Measurements from ENCODE around the gene PLD2. TPM values are rescaled to one million over a fixed set of nuclear protein-coding genes. Genes with fewer than 3 reads are reported as not detected.

Gene PLD2
- total RNA-seq, 1 donor from 2014 or later, result 20.0 TPM

- no peak for TF ChIP-seq CTCF (IDR thresholded peaks at IDR 0.05; ENCODE audit: insufficient read depth, low read length, severe bottlenecking)
- FAIRE-seq, result no peak
- H3K36me3 ChIP-seq (ENCODE audit: control insufficient read depth, insufficient read depth, low read length), result peaks cover 12% of the 10 kb centered on the region
- H3K27me3 ChIP-seq (ENCODE audit: control insufficient read depth, insufficient read depth, low read length), result no peaks in the 10 kb centered on the region
- no peak for DNase-seq (ENCODE audit: low read depth)
- no peak overlapping the region for H3K4me3 ChIP-seq (ENCODE audit: low read depth, low read length)
Measured at GRCh38 chr17:4870855-4871254, 63.9 kb downstream of the PLD2 start.

DNA sequence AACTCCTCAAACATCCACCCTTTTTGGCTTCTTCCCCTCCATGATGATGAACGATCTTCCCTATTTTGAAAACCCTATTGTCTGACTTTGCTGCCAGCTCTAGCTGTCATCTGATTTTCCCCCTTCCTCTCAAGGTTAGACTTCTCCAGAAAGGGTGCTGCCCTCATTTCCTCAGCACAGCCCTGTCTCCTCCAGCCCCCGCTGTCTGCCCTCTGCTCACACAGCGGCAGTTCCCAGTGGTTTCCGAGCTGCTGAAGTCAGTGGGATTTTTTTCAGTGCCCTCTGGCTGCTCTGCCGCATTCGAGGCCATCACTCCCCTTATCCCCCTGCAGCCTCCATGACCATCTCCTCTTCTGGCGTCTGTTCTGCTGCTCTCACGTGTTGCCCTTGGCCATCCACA is 65.8 kb downstream of the PLD2 start:
- DNase-seq (ENCODE audit: low read depth) (no peak), FAIRE-seq (no peak)
- Histone ChIP-seq H3K27me3 (ENCODE audit: control insufficient read depth, insufficient read depth, low read length) (no peaks in the 10 kb centered on the region), H3K4me3 (ENCODE audit: low read depth, low read length) (no peak overlapping the region), H3K36me3 (ENCODE audit: control insufficient read depth, insufficient read depth, low read length) (peaks cover 22% of the 10 kb centered on the region)
- no peak for TF ChIP-seq CTCF (IDR thresholded peaks at IDR 0.05; ENCODE audit: insufficient read depth, low read length, severe bottlenecking)

Other genes with a start within 250 kb of the PLD2 start
- 6.6 and 24.1 TPM in 2 replicates for gene GGT6, start 246.6 kb upstream of the PLD2 start, total RNA-seq
- not detected in 2 replicates for gene SMTNL2, start 222.6 kb upstream of the PLD2 start, total RNA-seq
- gene ALOX15, start 165.5 kb upstream of the PLD2 start, total RNA-seq, result under 0.01 TPM in 1 of 2 replicates, not detected in the other
- gene PELP1, start 103.0 kb upstream of the PLD2 start, total RNA-seq, result 11.8 and 13.7 TPM in 2 replicates
- gene ARRB2, start 96.5 kb upstream of the PLD2 start, total RNA-seq, result 2.9 and 6.5 TPM in 2 replicates
- 10.5 and 16.5 TPM in 2 replicates for gene MED11, start 75.7 kb upstream of the PLD2 start, total RNA-seq
- gene ZMYND15, start 67.3 kb upstream of the PLD2 start, total RNA-seq, result under 0.01 and 0.38 TPM in 2 replicates
- 9.2 and 12.7 TPM in 2 replicates for gene CXCL16, start 67.2 kb upstream of the PLD2 start, total RNA-seq
- not detected in 2 replicates for gene TM4SF5, start 35.3 kb upstream of the PLD2 start, total RNA-seq
- gene VMO1, start 20.8 kb upstream of the PLD2 start, total RNA-seq, result 0.77 TPM in 1 of 2 replicates, not detected in the other
- gene GLTPD2, start 18.2 kb upstream of the PLD2 start, total RNA-seq, result not detected in 2 replicates
- 144 and 157 TPM in 2 replicates for gene PSMB6, start 11.0 kb upstream of the PLD2 start, total RNA-seq
- 58.4 and 91.7 TPM in 2 replicates for gene MINK1, start 26.2 kb downstream of the PLD2 start, total RNA-seq
- 5.5 and 8.3 TPM in 2 replicates for gene C17orf107, start 92.4 kb downstream of the PLD2 start, total RNA-seq
- gene CHRNE, start 95.9 kb downstream of the PLD2 start, total RNA-seq, result 0.13 and 0.79 TPM in 2 replicates
- not detected in 2 replicates for gene GP1BA, start 125.1 kb downstream of the PLD2 start, total RNA-seq
- 51.6 and 71.8 TPM in 2 replicates for gene SLC25A11, start 132.9 kb downstream of the PLD2 start, total RNA-seq
- gene RNF167, start 133.1 kb downstream of the PLD2 start, total RNA-seq, result 15.8 and 26.0 TPM in 2 replicates
- gene PFN1, start 141.4 kb downstream of the PLD2 start, total RNA-seq, result 440 and 907 TPM in 2 replicates
- 0.51 and 1.8 TPM in 2 replicates for gene ENO3, start 144.0 kb downstream of the PLD2 start, total RNA-seq
- 40.5 and 64.0 TPM in 2 replicates for gene SPAG7, start 160.7 kb downstream of the PLD2 start, total RNA-seq
- 4.7 and 5.9 TPM in 2 replicates for gene CAMTA2, start 180.5 kb downstream of the PLD2 start, total RNA-seq
- gene INCA1, start 190.4 kb downstream of the PLD2 start, total RNA-seq, result 0.13 and 0.53 TPM in 2 replicates
- gene KIF1C, start 190.8 kb downstream of the PLD2 start, total RNA-seq, result 89.0 and 232 TPM in 2 replicates
- gene SLC52A1, start 228.3 kb downstream of the PLD2 start, total RNA-seq, result 0.26 and 0.53 TPM in 2 replicates

Data from bronchial epithelial cell (primary cell).